GM18858 (cell line): ENCODE data around the gene KERA.

ENCODE experiments used
- ATAC-seq: cut with Tn5 transposase; IDR thresholded peaks from one replicate; pipeline ENCODE4 v1.9.1; 2021; ENCODE audit not compliant: unreplicated experiment

Gene KERA

GRCh38 chr12:91074154-91074709, 16.4 kb upstream of the KERA start:
- no peak for ATAC-seq

DNA sequence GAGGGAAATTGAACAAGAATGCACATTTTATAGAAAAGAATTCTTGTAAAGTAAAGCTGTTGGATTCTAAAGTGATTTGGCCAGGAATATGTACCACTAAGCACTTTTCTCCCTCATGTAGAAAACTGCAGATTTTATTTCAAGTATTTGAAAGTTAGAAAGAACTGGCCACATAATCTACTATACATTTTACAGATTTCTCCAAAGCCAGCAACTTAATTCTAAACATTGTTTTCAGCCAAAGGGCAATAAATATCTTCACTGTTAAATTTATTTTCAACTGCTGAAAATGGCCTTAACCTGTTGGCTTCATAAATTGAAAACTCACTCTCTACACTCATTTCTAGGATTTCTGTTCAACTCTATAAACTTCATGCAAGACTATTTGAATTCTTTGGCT, 15.6 kb upstream of the KERA start:
- no peak for ATAC-seq

DNA sequence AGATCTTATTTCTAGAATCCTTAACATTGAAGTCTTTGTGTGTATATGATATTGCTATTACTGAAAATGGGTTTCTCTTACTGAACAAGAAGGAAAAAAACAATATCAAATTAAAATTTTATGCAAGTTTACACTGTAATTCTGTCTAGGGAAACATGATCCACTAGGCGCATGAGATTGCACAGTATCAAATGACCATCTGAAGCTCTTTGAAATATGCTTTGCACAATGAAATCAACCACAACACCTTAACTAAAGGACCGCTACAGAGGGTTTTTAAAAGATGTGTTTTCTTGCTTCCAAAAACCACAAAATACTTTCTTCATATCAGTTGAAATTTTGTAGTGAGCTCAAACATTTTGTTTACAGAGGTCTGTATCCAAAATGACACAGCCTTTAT, 15.1 kb upstream of the KERA start:
- no peak for ATAC-seq

DNA sequence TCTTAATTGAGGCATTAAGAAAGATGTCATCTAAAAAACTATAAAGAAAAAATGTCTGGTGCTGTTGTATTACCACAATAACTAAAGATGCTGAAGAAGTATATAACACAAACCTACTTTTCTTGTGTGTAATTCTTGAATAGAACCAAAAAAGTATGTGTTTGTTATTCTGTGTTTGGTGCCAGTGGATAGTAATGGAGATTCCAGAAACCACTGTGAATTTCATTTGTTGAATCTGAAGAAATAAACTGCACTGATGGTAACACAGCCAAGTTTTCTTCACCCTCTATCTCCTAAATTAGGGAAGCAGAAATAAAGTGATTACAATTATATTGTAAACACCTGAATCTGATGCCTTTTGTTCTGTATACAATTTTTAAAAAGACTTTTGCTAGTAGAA, 13.1 kb upstream of the KERA start:
- ATAC-seq = no peak

- no peak for ATAC-seq
These were observed 7.6 kb upstream of the KERA start for GRCh38 chr12:91065396-91065795.

DNA sequence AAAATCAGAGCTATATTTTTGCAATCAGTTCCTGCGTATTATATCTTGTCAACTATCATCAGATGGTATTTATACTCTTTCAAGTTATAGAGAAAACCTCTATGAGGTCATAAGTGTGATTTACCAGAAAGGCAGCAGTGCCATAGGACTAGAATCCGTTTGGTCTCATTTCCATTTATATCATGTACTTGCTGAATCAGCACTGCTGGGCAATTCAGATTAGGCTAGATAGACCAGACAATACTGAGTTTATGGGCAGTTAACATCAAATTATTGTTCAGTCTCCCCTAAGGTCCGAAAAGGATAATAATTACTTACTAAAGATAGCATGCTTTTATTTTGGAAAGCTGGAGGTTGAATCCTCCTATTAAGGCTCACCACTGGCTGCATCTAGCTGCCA, 6.8 kb upstream of the KERA start:
- no peak for ATAC-seq

GRCh38 chr12:91061091-91061490, 3.3 kb upstream of the KERA start:
- ATAC-seq = no peak

DNA sequence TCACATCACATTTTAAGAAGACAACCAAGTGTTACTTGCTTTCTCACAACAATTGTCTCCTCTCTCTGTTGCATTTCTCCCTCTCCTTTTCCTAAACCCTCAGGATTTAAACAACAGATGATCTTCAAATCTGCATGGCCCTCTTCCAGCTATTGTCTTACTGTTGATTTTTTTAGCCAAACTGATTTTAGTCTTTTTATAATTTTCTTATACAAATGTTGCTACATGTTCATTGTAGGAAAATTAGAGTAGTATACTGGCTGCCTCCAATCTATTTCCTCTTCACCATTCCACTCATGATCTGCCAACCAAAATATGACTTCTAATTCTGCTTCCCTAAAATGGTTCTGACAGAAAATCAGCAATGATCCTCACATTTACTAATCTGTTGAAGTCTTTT, 1.4 kb upstream of the KERA start:
- ATAC-seq = no peak

GRCh38 chr12:91058786-91059185, 962 bp upstream of the KERA start:
- ATAC-seq = no peak

GRCh38 chr12:91056488-91056887, 1.3 kb downstream of the KERA start:
- no peak for ATAC-seq

DNA sequence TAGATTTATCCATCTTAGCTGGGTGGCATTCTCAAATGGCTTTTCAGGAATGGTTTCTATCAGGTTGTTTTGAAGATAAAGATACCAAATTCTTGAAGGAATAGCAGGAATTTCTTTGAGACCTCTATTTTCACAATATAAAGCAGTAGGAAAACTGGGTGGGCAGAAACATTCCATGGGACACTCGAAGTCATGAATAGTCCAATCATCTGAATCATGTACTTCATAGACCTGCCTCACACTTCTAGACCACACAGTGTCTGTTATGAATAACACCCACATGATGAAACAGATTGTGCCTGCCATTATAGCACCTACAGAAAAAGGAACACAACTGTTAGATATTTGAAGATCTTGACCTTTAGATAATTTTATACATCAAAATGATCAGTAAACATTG, 1.8 kb downstream of the KERA start:
- no peak for ATAC-seq

DNA sequence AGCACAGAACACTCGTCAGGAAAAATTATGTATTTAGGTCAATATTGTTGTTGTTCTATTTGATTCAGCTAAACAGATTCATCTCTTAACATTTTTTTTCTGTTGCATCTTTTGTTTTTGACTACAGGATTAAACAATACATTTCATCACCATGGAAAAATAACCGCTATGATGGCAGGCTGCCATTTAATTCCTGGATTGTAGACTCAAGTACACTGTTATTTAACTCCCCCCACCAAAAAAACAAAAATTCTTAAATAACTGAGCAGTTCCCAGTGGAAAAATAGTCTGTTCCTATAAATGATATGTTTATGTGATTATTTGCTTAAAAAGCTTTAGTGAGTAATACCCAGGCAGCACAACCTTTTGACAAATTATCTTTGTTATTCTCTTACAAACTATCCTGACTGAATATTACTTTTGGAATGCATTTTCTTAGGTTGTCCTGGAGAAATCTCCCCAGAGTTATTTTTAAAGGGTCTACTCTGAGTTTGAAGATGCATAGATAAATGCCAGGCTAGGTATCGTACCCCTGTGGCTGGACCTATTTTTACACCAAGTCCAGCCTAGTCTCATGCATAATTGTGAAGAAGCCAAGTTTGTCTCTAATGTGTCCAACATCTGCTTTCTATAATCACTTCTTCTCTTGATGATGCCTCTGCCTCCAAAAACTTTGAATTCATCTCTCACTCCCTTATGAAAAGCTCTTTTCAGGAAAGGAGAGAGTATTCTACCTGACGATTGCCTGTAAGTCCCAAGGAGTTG, 3.7 kb downstream of the KERA start:
- no peak for ATAC-seq

DNA sequence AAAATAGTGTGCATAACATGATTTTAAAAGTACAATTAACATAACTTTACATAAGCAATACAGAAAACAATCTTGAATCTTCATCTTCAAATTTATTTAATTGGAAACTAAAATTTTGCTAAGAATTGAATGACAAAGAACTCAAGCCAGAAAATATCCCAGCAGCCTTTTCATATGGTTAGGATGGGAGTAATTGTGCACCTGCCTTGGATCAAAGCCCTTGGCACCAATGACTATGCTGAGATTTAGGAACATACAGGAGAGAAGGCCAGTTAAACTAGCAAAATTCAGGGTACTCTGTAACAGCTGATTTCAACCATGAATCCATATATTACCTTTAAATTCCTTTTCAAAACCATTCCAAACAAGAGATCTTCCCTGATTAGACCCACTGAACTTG, 5.8 kb downstream of the KERA start:
- no peak for ATAC-seq

DNA sequence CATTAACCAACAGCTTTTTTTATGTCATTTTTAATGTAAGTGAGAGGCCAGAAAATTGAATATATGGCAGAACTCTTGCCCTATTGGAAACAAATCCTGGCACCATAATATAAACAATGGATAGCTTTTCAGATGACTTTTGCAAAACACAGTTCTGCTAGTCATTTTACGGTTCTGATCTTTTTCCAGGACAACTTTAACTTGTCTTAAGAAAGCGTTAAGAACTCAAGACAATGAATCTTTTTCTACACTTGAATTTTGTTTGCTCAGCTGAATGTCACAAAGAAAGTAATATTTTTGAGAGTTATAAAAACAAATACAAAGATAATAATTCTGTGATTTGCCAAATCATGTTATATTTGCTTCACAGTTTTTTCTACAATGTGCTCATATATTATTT, 13.2 kb downstream of the KERA start:
- ATAC-seq = no peak

- ATAC-seq = no peak
These were observed 14.4 kb downstream of the KERA start for GRCh38 chr12:91043408-91043807.

DNA sequence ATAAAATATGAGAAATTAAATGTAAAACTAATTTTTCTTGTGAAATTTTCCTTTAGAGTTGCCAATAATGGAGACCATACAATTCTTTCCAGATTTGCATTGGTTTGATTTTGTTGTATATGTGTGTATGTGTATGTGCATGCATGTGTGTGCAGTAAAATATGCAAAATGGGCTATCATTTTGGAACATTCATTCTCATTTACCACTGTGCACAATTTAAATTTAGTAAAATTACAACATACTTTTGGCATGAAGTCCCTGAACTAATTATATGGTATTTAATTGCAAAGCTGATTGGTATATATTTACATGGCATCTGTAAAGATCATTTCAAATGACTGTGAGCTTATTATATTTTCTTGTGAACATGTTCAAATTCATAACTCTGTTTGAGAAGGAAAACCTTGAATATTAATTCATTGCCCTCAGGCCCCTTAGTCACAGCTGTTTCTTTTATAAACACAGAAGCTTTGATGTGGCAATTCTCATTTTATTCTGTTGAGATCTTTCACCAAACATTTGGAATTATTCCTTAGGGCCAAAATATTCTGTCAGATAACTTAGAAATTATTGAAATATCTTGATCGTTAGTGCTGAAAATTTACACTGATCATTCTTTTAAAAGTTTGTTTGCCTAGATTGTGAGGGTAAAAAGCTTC, 17.6 kb downstream of the KERA start:
- ATAC-seq = no peak

DNA sequence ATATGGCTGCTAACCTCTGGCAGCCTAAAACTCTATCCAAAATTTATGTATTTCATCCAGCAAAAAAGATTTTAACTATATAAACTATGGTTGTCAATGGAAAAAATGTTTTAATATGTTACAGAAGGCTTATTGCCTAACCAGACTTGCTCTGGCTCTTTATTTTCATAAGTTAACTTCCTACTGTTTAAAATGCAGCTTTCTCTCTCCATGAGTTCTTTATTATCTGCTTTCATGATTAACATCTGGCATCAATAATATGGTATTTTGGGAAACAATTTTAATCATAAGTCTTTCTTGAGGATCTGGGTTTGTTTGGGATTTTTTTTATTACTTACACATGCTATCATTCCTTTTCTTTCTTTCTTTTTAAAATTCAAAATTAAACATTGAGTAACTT, 20.5 kb downstream of the KERA start:
- no peak for ATAC-seq

DNA sequence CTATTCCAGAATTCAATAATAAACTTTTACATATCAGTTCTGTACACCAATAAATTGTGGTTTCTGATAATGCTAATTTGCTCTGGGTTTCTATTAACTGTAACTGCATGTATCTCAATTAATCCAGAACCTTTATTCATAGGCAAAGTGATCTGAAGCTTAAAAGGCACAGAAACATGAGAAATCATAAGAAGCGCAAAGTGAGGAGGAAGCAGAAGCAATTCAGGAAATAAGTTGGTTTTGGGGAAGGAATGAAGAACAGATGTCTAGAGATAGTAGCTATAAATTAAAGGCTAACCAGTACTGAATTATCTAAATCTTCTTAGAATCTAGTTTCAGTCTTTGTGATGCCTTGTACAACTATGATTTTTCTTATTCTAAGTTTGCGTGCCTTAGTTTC, 24.6 kb downstream of the KERA start:
- no peak for ATAC-seq

- ATAC-seq = peak; percentile 79
These were observed 34.4 kb downstream of the KERA start for GRCh38 chr12:91023326-91024004.

DNA sequence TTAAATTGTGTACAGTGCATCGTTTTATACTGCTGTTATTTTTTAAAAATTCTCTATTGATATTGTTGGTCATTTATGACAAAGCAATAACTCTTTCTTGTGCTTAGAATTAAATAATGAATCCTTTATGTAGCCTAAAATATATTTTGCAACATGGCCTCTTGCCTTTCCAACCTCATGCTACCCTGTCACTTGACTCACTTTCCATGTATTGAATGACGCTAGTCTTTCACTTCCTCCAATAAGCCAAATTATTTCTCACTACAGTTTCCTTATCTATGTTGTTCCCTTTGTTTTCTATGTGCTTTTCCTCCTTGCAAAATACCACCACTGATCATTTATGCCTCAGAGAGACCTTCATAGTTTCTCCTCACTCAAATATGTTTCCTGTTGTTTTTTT, 36.7 kb downstream of the KERA start:
- ATAC-seq = no peak

DNA sequence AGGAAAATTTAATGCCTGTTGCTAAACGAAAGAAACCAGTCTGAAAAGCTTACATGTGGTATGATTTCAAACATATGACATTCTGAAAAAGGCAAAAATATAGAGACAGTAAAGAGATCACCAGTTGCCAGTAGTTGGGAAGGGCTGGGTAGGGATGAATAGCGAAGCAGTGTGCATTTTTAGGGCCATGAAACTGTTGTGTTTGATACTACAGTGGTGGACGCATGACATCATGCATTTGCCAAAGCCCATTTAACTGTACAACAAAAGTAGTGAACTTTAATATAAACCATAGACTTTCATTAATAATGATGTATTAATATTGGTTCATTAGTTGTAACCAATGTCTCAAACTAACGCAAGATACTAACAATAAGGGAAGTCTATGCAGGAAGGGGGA, 38.4 kb downstream of the KERA start:
- no peak for ATAC-seq
